Karpas-422 (cell line): ENCODE measurements around the gene ZMYND11. TPM values are rescaled to one million over a fixed set of nuclear protein-coding genes. Genes with fewer than 3 reads are reported as not detected.

Experiments
- DNase-seq: peaks from one replicate; pipeline ENCODE4 v3.0.0-alpha.2; 2015
- H2AFZ ChIP-seq: fragments of 200-600 bp; sonication (generic); 2 replicates; pipeline ENCODE4 v1.6.1; 2014; ENCODE audit warnings: antibody characterized with exemption, low read length, mixed read lengths
- H3K27ac ChIP-seq: fragments of 200-600 bp; sonication (generic); 2 replicates; pipeline ENCODE4 v1.5.1; 2014; ENCODE audit warnings: mild to moderate bottlenecking, low read length, moderate library complexity
- H3K27me3 ChIP-seq: fragments of 200-600 bp; sonication (generic); 2 replicates; pipeline ENCODE4 v1.6.1; 2014; ENCODE audit warnings: low read length, mixed read lengths
- H3K36me3 ChIP-seq: fragments of 200-600 bp; sonication (generic); 2 replicates; pipeline ENCODE4 v1.6.1; 2014; ENCODE audit warnings: low read length, mixed read lengths; ENCODE audit not compliant: insufficient read depth
- H3K4me1 ChIP-seq: fragments of 200-600 bp; sonication (generic); 2 replicates; pipeline ENCODE4 v1.6.1; 2014; ENCODE audit warnings: mild to moderate bottlenecking, low read length, mixed read lengths
- H3K4me2 ChIP-seq: fragments of 200-600 bp; sonication (generic); 2 replicates; pipeline ENCODE4 v1.6.1; 2014; ENCODE audit warnings: low read length, low read depth, mild to moderate bottlenecking; ENCODE audit not compliant: poor library complexity, severe bottlenecking
- H3K4me3 ChIP-seq: fragments of 200-600 bp; sonication (generic); 2 replicates; pipeline ENCODE4 v1.5.1; 2014; ENCODE audit warnings: mild to moderate bottlenecking, antibody characterized with exemption, low read length, mixed read lengths
- H3K79me2 ChIP-seq: fragments of 200-600 bp; sonication (generic); 2 replicates; pipeline ENCODE4 v1.6.1; 2014; ENCODE audit warnings: mild to moderate bottlenecking, low read length, mixed read lengths
- H3K9ac ChIP-seq: fragments of 200-600 bp; sonication (generic); 2 replicates; pipeline ENCODE4 v1.6.0; 2014; ENCODE audit warnings: low read length
- H3K9me2 ChIP-seq: fragments of 200-600 bp; sonication (generic), shearing (Covaris generic); replicated peaks from 2 replicates; pipeline ENCODE4 v1.6.0; 2014; ENCODE audit warnings: mild to moderate bottlenecking, low read length, moderate library complexity; ENCODE audit not compliant: insufficient read depth
- H3K9me3 ChIP-seq: fragments of 300-700, 200-600 bp; sonication (generic); 2 replicates; pipeline ENCODE4 v1.6.1; 2014; ENCODE audit warnings: low read length, mixed read lengths
- H4K20me1 ChIP-seq: fragments of 200-600 bp; sonication (generic); 2 replicates; pipeline ENCODE4 v1.6.1; 2014; ENCODE audit warnings: mild to moderate bottlenecking, antibody characterized with exemption, low read length, low read depth; ENCODE audit not compliant: insufficient read depth
- total RNA-seq: library from RNA; depleted of rRNA; stranded (reverse); fragments of >200 nt; shearing (Covaris generic); gene quantifications from 2 replicates; pipeline ENCODE4 v1.2.3, GENCODE V29; 2014; ENCODE audit warnings: low replicate concordance

ZMYND11 gene
- total RNA-seq, 1 experiment from 2014 or later, result 8.3 TPM

- DNase-seq, result no peak
- no peaks in the 10 kb centered on the region for H3K79me2 ChIP-seq
- no peaks in the 10 kb centered on the region for H3K36me3 ChIP-seq
These were observed 55.0 kb downstream of the ZMYND11 start for GRCh38 chr10:190216-190615.

DNA sequence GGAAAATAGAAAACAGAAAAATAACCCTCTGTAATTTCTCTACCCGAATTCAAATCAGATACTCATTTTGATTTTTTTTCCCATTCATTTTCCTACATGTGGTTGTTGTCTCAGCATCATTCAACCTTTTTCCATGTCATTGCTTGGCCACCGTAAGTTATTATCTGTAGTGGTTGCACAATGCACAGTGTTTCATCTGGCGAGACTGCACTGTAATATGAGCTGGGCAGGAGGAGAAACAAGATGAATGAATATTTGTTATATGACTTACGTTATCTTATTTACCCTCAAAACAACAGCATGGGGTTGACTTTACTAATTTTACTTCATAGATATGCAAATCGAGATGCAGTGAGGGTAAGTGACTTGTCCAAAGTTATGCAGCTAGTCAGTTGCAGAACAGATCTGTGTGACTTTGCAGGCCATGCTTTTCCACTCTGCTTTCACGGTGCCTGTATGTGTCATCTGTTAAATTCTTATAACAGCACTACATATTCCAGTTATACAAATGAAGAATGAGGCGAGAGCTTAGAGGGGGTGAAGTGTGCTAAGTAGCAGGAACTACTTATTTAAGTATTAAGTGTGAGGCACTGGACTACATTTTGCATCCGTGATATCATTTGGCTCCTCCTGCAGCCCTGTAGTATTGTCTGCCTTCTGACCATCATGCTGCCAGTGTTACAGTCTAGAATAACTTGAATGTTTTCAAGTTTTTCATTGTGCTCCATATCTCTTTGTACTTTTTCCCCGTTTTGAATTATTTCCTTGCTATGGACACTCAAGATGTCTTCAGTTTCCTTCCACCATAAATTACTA lies 56.7 kb downstream of the ZMYND11 start:
- Histone ChIP-seq H3K27ac (no peak overlapping the region), H3K9me3 (no peaks in the 10 kb centered on the region), H3K9ac (no peak overlapping the region), H3K79me2 (no peaks in the 10 kb centered on the region), H3K36me3 (no peaks in the 10 kb centered on the region), H3K4me3 (no peak overlapping the region), H3K4me1 (no peaks in the 10 kb centered on the region), H2AFZ (no peak overlapping the region), H3K4me2 (no peak overlapping the region), H3K27me3 (no peaks in the 10 kb centered on the region), H3K9me2 (no peaks in the 10 kb centered on the region), H4K20me1 (no peaks in the 10 kb centered on the region)
- DNase-seq, result no peak

More at GRCh38 chr10:190216-190615, 55.0 kb downstream of the ZMYND11 start:
- no peaks in the 10 kb centered on the region for H3K9me2 ChIP-seq
- H3K4me3 ChIP-seq, result no peak overlapping the region
- H3K4me1 ChIP-seq, result no peaks in the 10 kb centered on the region
- no peaks in the 10 kb centered on the region for H3K9me3 ChIP-seq
- no peak overlapping the region for H2AFZ ChIP-seq
- no peaks in the 10 kb centered on the region for H4K20me1 ChIP-seq
- no peak overlapping the region for H3K4me2 ChIP-seq
- H3K27ac ChIP-seq, result no peak overlapping the region
- no peaks in the 10 kb centered on the region for H3K27me3 ChIP-seq
- H3K9ac ChIP-seq, result no peak overlapping the region

DNA sequence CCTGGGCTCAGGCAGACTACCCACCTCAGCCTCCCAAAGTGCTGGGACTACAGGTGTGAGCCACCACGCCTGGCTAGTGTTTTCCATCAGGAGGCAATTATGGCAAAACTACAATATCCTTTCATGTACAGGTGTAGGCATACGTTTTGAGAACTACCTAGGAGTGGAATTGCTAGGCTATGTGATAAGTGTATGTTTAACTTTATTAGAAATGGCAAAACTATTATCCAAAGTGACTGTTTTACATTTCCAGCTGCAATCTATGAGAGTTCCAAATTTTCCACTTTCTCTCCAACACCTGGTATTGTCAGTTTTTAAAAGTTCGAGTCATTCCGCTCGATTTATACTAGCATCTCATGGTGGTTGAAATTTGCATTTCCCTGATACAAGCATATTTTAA lies 59.0 kb downstream of the ZMYND11 start:
- Histone ChIP-seq H4K20me1 (no peaks in the 10 kb centered on the region), H3K9ac (no peak overlapping the region), H3K4me1 (no peaks in the 10 kb centered on the region)

DNA sequence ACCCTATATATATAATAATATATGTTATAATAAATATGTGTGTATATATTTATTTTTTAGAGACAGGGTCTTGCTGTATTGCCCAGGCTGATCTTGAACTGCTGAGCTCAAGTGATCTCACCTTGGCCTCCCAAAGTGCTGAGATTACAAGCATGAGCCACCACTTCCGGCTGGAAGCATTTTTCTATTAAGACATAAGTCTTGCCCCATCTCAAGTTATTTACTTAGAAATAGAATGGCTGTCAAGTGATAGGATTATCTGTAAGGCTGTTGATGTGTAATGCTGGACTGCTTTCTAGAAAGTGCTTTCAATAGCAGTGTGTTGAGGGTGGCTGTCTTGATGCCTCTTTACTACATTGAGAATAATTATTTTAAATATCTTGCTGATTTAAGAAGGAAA lies 65.2 kb downstream of the ZMYND11 start:
- Histone ChIP-seq H3K9me2 (no peaks in the 10 kb centered on the region), H3K27me3 (no peaks in the 10 kb centered on the region), H3K27ac (no peak overlapping the region), H3K79me2 (no peaks in the 10 kb centered on the region), H4K20me1 (no peaks in the 10 kb centered on the region), H3K4me3 (no peak overlapping the region), H3K4me1 (no peaks in the 10 kb centered on the region), H3K9me3 (no peaks in the 10 kb centered on the region), H3K9ac (no peak overlapping the region), H3K36me3 (no peaks in the 10 kb centered on the region), H3K4me2 (no peak overlapping the region), H2AFZ (no peak overlapping the region)
- DNase-seq, result no peak

More for the DNA sequence above, 59.0 kb downstream of the ZMYND11 start:
- Histone ChIP-seq H3K36me3 (no peaks in the 10 kb centered on the region), H3K27me3 (no peaks in the 10 kb centered on the region), H3K4me3 (no peak overlapping the region), H3K9me3 (no peaks in the 10 kb centered on the region), H3K4me2 (no peak overlapping the region), H3K79me2 (no peaks in the 10 kb centered on the region), H2AFZ (no peak overlapping the region), H3K27ac (no peak overlapping the region), H3K9me2 (no peaks in the 10 kb centered on the region)
- no peak for DNase-seq

DNA sequence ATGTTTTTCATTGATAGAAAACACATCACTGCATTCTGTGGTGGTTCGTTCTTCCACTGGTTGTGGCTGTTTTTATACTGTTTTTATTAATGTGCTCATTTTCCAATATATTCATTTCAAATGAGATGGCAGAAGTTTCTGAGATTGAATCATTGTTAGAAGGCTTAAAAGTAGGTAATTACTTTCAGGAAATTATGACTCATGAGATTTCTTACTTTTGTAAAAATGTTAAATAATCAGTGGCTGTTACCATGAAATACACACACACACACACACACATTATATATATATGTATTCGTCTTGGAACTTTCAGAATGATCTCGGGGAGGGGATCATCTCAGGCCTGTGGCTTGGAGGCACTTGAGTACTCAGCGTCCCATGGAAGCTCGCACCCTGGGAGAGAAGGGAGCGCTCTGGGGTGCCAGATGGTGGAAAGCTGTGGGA lies 66.1 kb downstream of the ZMYND11 start:
- Histone ChIP-seq H3K4me1 (no peaks in the 10 kb centered on the region), H2AFZ (no peak overlapping the region), H3K27ac (no peak overlapping the region), H3K4me2 (no peak overlapping the region), H3K9me3 (no peaks in the 10 kb centered on the region), H4K20me1 (no peaks in the 10 kb centered on the region), H3K36me3 (no peaks in the 10 kb centered on the region), H3K9me2 (no peaks in the 10 kb centered on the region), H3K4me3 (no peak overlapping the region), H3K27me3 (no peaks in the 10 kb centered on the region), H3K79me2 (no peaks in the 10 kb centered on the region), H3K9ac (no peak overlapping the region)
- DNase-seq, result no peak

DNA sequence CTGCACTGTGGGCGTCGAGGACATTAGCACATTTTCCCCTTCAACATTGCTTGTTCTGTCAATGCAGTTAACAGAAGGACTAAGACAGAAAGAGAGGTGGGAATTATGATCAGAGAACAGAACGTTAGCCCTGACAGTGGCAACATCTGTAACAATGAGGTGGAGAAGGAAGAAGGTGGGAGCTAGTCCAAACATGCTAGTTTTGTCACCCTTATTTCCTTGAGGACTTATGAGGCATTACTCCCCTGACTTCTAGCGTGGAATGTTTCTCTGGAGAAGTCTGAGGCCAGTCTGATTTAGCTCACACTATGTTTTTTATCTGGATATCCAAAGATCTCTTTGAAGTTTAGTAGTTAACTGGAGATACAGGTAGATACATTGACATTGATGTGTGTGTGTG lies 73.4 kb downstream of the ZMYND11 start:
- no peaks in the 10 kb centered on the region for H3K36me3 ChIP-seq

DNA sequence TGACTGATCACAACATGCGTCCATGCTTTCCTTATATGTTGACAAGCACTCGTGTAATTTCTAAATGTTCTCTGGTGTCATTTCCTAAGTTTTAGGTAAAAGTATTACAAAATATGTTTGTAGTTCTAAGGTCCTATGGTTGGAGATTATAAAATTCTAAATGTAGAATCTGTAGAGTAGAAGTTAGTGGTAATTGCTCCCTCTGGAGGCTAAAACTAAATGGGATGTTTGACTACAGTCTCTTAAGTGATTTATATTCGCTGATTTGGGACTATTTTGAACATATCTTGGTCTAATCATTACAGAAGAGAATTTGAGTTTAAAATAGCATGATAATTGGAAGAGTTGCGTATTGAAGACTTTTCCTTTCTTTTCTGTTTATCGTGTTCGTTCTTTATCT lies 74.1 kb downstream of the ZMYND11 start:
- Histone ChIP-seq H3K27ac (no peak overlapping the region), H3K9ac (no peak overlapping the region), H3K4me1 (no peaks in the 10 kb centered on the region), H2AFZ (no peak overlapping the region), H3K4me2 (no peak overlapping the region), H3K9me3 (no peaks in the 10 kb centered on the region), H3K79me2 (no peaks in the 10 kb centered on the region), H3K27me3 (no peaks in the 10 kb centered on the region), H3K4me3 (no peak overlapping the region), H3K9me2 (no peaks in the 10 kb centered on the region), H4K20me1 (no peaks in the 10 kb centered on the region), H3K36me3 (no peaks in the 10 kb centered on the region)
- DNase-seq, result peak; percentile 43

More for the DNA sequence above, 73.4 kb downstream of the ZMYND11 start:
- Histone ChIP-seq H2AFZ (no peak overlapping the region), H3K27ac (no peak overlapping the region), H3K4me2 (no peak overlapping the region), H3K9ac (no peak overlapping the region), H3K4me1 (no peaks in the 10 kb centered on the region), H3K9me3 (no peaks in the 10 kb centered on the region), H3K4me3 (no peak overlapping the region), H3K9me2 (no peaks in the 10 kb centered on the region), H4K20me1 (no peaks in the 10 kb centered on the region), H3K79me2 (no peaks in the 10 kb centered on the region), H3K27me3 (no peaks in the 10 kb centered on the region)
- no peak for DNase-seq

DNA sequence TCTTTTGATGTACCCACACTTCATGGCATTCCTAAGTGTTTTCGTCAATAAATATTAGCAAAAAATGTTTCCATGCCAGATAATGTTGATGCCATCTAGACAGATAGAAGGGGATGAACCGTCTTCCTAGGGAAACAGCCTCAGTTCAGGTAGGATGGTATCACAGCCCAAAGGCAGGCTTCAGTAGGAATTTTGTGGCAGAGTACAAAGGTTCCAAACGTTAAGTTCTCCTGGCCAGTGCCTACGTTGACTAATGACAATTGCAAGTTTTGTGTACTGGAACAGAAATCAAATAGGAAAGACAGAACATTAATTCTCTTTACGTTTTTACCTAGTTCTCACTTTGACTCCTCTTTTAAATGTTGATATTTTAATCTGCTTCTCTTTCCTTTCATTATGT lies 75.0 kb downstream of the ZMYND11 start:
- Histone ChIP-seq H3K27me3 (no peaks in the 10 kb centered on the region), H3K9me3 (no peaks in the 10 kb centered on the region), H3K79me2 (no peaks in the 10 kb centered on the region), H3K27ac (no peak overlapping the region), H2AFZ (no peak overlapping the region), H3K4me2 (no peak overlapping the region), H3K9ac (no peak overlapping the region), H3K4me3 (no peak overlapping the region), H3K36me3 (no peaks in the 10 kb centered on the region), H3K9me2 (no peaks in the 10 kb centered on the region), H3K4me1 (no peaks in the 10 kb centered on the region), H4K20me1 (no peaks in the 10 kb centered on the region)
- DNase-seq, result no peak
